ENCODE data around the gene CDK2. TPM values are rescaled to one million over a fixed set of nuclear protein-coding genes. Genes with fewer than 3 reads are reported as not detected.
A peak's percentile ranks its signal among the peaks of the same experiment; 100 is the strongest.

The CDK2 gene
- total RNA-seq, 1 donor from 2014 or later: 46.5 TPM

- Histone ChIP-seq H3K9ac (no peak overlapping the region), H3K27me3 (peaks cover 45% of the 10 kb centered on the region), H2AFZ (replicated peaks) (peak overlapping the region; percentile 95), H3K4me1 (no peaks in the 10 kb centered on the region), H3K9me3 (ENCODE audit: low read depth) (no peaks in the 10 kb centered on the region), H3F3A (ENCODE audit: low read depth) (peaks cover 43% of the 10 kb centered on the region), H3K27ac (no peak overlapping the region), H3K36me3 (no peaks in the 10 kb centered on the region), H4K20me1 (ENCODE audit: low read depth) (peaks cover 3% of the 10 kb centered on the region), H3K79me2 (ENCODE audit: low read depth) (peaks cover 16% of the 10 kb centered on the region), H3K4me3 (peak overlapping the region; percentile 71), H3K4me2 (peak overlapping the region; percentile 97)
- Mint-ChIP-seq H3K36me3 (no peaks in the 10 kb centered on the region), H3K4me3 (peak overlapping the region; percentile 89), H3K27ac (peak overlapping the region; percentile 67), H3K27me3 (ENCODE audit: insufficient read depth, low read depth) (peaks cover 27% of the 10 kb centered on the region), H3K4me1 (peaks cover 23% of the 10 kb centered on the region), H3K9me3 (no peaks in the 10 kb centered on the region)
- no peak for TF ChIP-seq EZH2 (IDR thresholded peaks at IDR 0.05)
- no peak for TF ChIP-seq CTCF (IDR thresholded peaks at IDR 0.05)
- TF ChIP-seq EZH2phosphoT487 (IDR thresholded peaks at IDR 0.05): no peak
- no peak for DNase-seq (ENCODE audit: low spot score)
Measured at GRCh38 chr12:55931317-55931779, 35.3 kb upstream of the CDK2 start.

GRCh38 chr12:55931780-55932550 lies 34.7 kb upstream of the CDK2 start:
- no peaks in the 10 kb centered on the region for H3K36me3 Mint-ChIP-seq
- peak overlapping the region; percentile 89 for H3K4me3 Mint-ChIP-seq
- no peaks in the 10 kb centered on the region for H3K36me3 ChIP-seq
- peaks cover 37% of the 10 kb centered on the region for H3F3A ChIP-seq (ENCODE audit: low read depth)
- no peaks in the 10 kb centered on the region for H3K9me3 ChIP-seq (ENCODE audit: low read depth)
- peak overlapping the region; percentile 71 for H3K4me3 ChIP-seq
- H3K9me3 Mint-ChIP-seq: no peaks in the 10 kb centered on the region
- no peaks in the 10 kb centered on the region for H3K4me1 ChIP-seq
- H2AFZ ChIP-seq (replicated peaks): peak overlapping the region; percentile 95
- H3K79me2 ChIP-seq (ENCODE audit: low read depth): peaks cover 11% of the 10 kb centered on the region
- H3K9ac ChIP-seq: peak overlapping the region; percentile 33
- peaks cover 22% of the 10 kb centered on the region for H3K4me1 Mint-ChIP-seq
- peaks cover 45% of the 10 kb centered on the region for H3K27me3 ChIP-seq
- peaks cover 27% of the 10 kb centered on the region for H3K27me3 Mint-ChIP-seq (ENCODE audit: insufficient read depth, low read depth)
- H4K20me1 ChIP-seq (ENCODE audit: low read depth): no peaks in the 10 kb centered on the region
- peak overlapping the region; percentile 67 for H3K27ac Mint-ChIP-seq
- H3K27ac ChIP-seq: no peak overlapping the region
- DNase-seq (ENCODE audit: low spot score): peak; percentile 78
- H3K4me2 ChIP-seq: peak overlapping the region; percentile 97
- TF ChIP-seq EZH2phosphoT487 (IDR thresholded peaks at IDR 0.05) (peak; percentile 38), EZH2 (IDR thresholded peaks at IDR 0.05) (peak; percentile 52), CTCF (IDR thresholded peaks at IDR 0.05) (no peak)

GRCh38 chr12:55932551-55932910 lies 34.1 kb upstream of the CDK2 start:
- H3K9ac ChIP-seq: no peak overlapping the region
- TF ChIP-seq CTCF (IDR thresholded peaks at IDR 0.05) (no peak), EZH2phosphoT487 (IDR thresholded peaks at IDR 0.05) (no peak), EZH2 (IDR thresholded peaks at IDR 0.05) (peak; percentile 12)

More at GRCh38 chr12:55932551-55932910, 34.1 kb upstream of the CDK2 start:
- Histone ChIP-seq H4K20me1 (ENCODE audit: low read depth) (no peaks in the 10 kb centered on the region), H3K4me1 (no peaks in the 10 kb centered on the region), H3K36me3 (no peaks in the 10 kb centered on the region), H3K4me2 (peak overlapping the region; percentile 97), H3F3A (ENCODE audit: low read depth) (peaks cover 31% of the 10 kb centered on the region), H3K4me3 (peak overlapping the region; percentile 71), H3K27ac (no peak overlapping the region), H3K27me3 (peaks cover 45% of the 10 kb centered on the region), H3K9me3 (ENCODE audit: low read depth) (no peaks in the 10 kb centered on the region), H2AFZ (replicated peaks) (peak overlapping the region; percentile 95), H3K79me2 (ENCODE audit: low read depth) (peaks cover 6% of the 10 kb centered on the region)
- no peak for DNase-seq (ENCODE audit: low spot score)
- H3K9me3 Mint-ChIP-seq: no peaks in the 10 kb centered on the region
- H3K27me3 Mint-ChIP-seq (ENCODE audit: insufficient read depth, low read depth): peaks cover 28% of the 10 kb centered on the region
- H3K4me1 Mint-ChIP-seq: peaks cover 22% of the 10 kb centered on the region
- no peak overlapping the region for H3K27ac Mint-ChIP-seq
- no peaks in the 10 kb centered on the region for H3K36me3 Mint-ChIP-seq
- peak overlapping the region; percentile 89 for H3K4me3 Mint-ChIP-seq
